Esophagus muscularis mucosa (tissue), 4 donors: Measurements from ENCODE around the gene OR4D9. TPM values are rescaled to one million over a fixed set of nuclear protein-coding genes. Genes with fewer than 3 reads are reported as not detected.
"Not testable (repeated sequence)": the region's sequence is repeated elsewhere in the genome, so short reads cannot be mapped to it uniquely, and the experiment has no call there.

Experiments
- DNase-seq: peaks from one replicate; pipeline ENCODE4 v3.0.0-alpha.2; 2017; ENCODE audit errors: extremely low spot score
- H3K27ac ChIP-seq, 4 donors: fragments of 200-600 bp; sonication (generic); replicated peaks in 1 of 4; 1 replicate in 3 of 4; 2 replicates in 1 of 4; pipeline ENCODE4 v1.5.1; 2016 to 2019; ENCODE audit warnings: mild to moderate bottlenecking in 1 of 4
- H3K27me3 ChIP-seq, 4 donors: fragments of 200-600 bp; sonication (generic); one replicate each; pipeline versions ENCODE4 v1.5.1 to v1.6.0; 2016 to 2019
- H3K36me3 ChIP-seq, 4 donors: fragments of 200-600 bp; sonication (generic); one replicate each; pipeline ENCODE4 v1.5.1; 2016 to 2019
- H3K4me1 ChIP-seq, 4 donors: fragments of 200-600 bp; sonication (generic); one replicate each; pipeline ENCODE4 v1.5.1; 2016 to 2019
- H3K4me3 ChIP-seq, 4 donors: fragments of 200-600 bp; sonication (generic); 1 replicate in 2 of 4; 2 replicates in 2 of 4; pipeline ENCODE4 v1.5.1; 2016 to 2019; ENCODE audit warnings: mild to moderate bottlenecking in 4 of 4, moderate library complexity in 1 of 4
- H3K9me3 ChIP-seq, 4 donors: fragments of 200-600 bp; sonication (generic); 1 replicate in 3 of 4; 2 replicates in 1 of 4; pipeline ENCODE4 v1.5.1; 2016 to 2019
- CTCF ChIP-seq, 3 experiments: fragments of 200-600 bp in 2 of 3; fragments of 450-650 bp in 1 of 3; sonication (generic) in 2 of 3; IDR thresholded peaks; one replicate each; pipeline ENCODE4 v1.5.1; 2017 to 2019; ENCODE audit warnings: antibody characterized with exemption in 3 of 3, mild to moderate bottlenecking in 2 of 3, moderate library complexity in 1 of 3
- EP300 ChIP-seq: sonication (generic); formaldehyde crosslinking; IDR thresholded peaks from one replicate; pipeline ENCODE4 v1.6.1; 2017; ENCODE audit warnings: antibody characterized with exemption
- POLR2A ChIP-seq: fragments of 450-650 bp; IDR thresholded peaks from one replicate; pipeline ENCODE4 v1.6.1; 2017; ENCODE audit warnings: antibody characterized with exemption, moderate library complexity, mild to moderate bottlenecking, low read depth
- POLR2AphosphoS5 ChIP-seq, 2 donors: sonication (generic); formaldehyde crosslinking; IDR thresholded peaks; one replicate each; pipeline ENCODE4 v1.6.1; 2017; ENCODE audit warnings: antibody characterized with exemption in 2 of 2
- WGBS: methylation state at CpG from one replicate; pipeline ENCODE4 v1.1.5; 2018; 5-methylcytosine and 5-hydroxymethylcytosine counted together
- intact Hi-C: fragments of 100-400 bp; cut with DNase I; formaldehyde crosslinking; loops from one replicate; pipeline ENCODE4 v1.15.1; 2023
- total RNA-seq, 4 donors: library from RNA; depleted of rRNA; stranded (reverse); fragments of >200 nt; gene quantifications; one replicate each; pipeline versions ENCODE4 v1.1.0 to v1.2.1, GENCODE V29; 2016

The OR4D9 gene
- total RNA-seq, 4 donors from 2014 or later = not detected

DNA sequence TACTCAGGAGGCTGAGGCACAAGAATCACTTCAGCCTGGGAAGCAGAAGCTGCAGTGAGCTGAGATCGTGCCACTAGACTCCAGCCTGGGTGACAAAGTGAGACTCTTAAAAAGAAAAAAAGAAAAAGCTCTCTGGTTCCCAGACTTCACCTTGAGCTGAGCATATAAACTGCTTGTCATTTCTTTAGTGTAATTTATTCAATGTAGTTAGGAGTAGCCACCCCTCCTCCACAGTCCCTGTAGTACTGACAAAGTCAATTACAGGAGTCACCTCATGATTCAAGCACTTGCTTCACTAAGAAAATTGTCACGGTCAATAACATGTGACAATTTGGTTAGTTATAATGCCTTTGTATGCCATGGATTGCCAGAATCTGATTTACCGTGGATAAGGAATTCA is 31.0 kb upstream of the OR4D9 start:
- DNase-seq = no peak
- TF ChIP-seq POLR2A = no peak
- TF ChIP-seq EP300 = no peak
- no peak for TF ChIP-seq POLR2AphosphoS5 (IDR thresholded peaks at IDR 0.05)
- Histone ChIP-seq H3K36me3 (no peaks in the 10 kb centered on the region), H3K4me1 (no peaks in the 10 kb centered on the region), H3K9me3 (no peaks in the 10 kb centered on the region), H3K27ac (no peak overlapping the region), H3K4me3 (no peak overlapping the region), H3K27me3 (no peaks in the 10 kb centered on the region)
- intact Hi-C loops = no loop called here
- WGBS = 76% methylated on average over 3 of the region's 3 CpGs

DNA sequence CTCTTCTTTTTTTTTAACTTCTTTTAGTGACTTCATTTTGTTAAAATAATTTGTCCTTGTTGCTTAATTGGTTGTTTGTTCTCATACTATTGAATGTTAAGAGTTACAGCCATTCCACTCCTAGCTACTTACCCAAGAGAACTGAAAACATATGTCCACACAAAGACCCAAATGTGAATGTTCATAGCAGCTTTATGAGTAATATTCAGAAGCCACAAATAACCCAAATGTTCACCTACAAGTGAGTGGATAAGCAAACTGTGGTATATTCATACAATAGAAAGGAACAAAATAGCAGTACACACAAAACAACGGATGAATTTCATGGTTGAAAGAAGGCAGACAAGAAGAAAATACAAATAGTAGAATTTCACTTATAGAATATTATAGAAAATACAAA is 9.4 kb upstream of the OR4D9 start:
- no peaks in the 10 kb centered on the region for H3K9me3 ChIP-seq

GRCh38 chr11:59503276-59503675 is 8.1 kb upstream of the OR4D9 start, which contains the start of gene OR4D11:
Gene OR4D11, plus strand, starts transcription at chr11:59503576. Its CDS starts 0 bp downstream, at chr11:59503576.
- intact Hi-C loops = no loop called here
- Histone ChIP-seq H3K4me3 (no peak within 1 kb of the TSS), H3K36me3 (no peaks in the 10 kb centered on the region), H3K27ac (no peak within 1 kb of the TSS), H3K9me3 (no peaks in the 10 kb centered on the region), H3K4me1 (no peaks in the 10 kb centered on the region), H3K27me3 (no peaks in the 10 kb centered on the region)
- TF ChIP-seq CTCF (IDR thresholded peaks at IDR 0.05) = no peak
- DNase-seq = no peak

More for the DNA sequence above, 9.4 kb upstream of the OR4D9 start:
- DNase-seq = no peak
- TF ChIP-seq EP300 (no peak), POLR2AphosphoS5 (IDR thresholded peaks at IDR 0.05) (no peak), POLR2A (no peak), CTCF (IDR thresholded peaks at IDR 0.05) (no peak)
- Histone ChIP-seq H3K27me3 (no peaks in the 10 kb centered on the region), H3K36me3 (no peaks in the 10 kb centered on the region), H3K4me1 (no peaks in the 10 kb centered on the region), H3K4me3 (no peak overlapping the region), H3K27ac (no peak overlapping the region)
- intact Hi-C loops = no loop called here
- 33% methylated on average over 1 of the region's 1 CpG for WGBS

GRCh38 chr11:59511675-59512074 is 336 bp downstream of the OR4D9 start:
- no peaks in the 10 kb centered on the region for H3K4me1 ChIP-seq
- intact Hi-C loops = no loop called here
- H3K9me3 ChIP-seq = no peaks in the 10 kb centered on the region
- TF ChIP-seq POLR2A = no peak
- peaks cover 0 to 8% (median 0%) of the 10 kb centered on the region in 4 donors for H3K27me3 ChIP-seq
- H3K4me3 ChIP-seq = no peak overlapping the region
- 55% methylated on average over 1 of the region's 1 CpG for WGBS
- no peak overlapping the region for H3K27ac ChIP-seq
- DNase-seq = no peak
- H3K36me3 ChIP-seq = no peaks in the 10 kb centered on the region

DNA sequence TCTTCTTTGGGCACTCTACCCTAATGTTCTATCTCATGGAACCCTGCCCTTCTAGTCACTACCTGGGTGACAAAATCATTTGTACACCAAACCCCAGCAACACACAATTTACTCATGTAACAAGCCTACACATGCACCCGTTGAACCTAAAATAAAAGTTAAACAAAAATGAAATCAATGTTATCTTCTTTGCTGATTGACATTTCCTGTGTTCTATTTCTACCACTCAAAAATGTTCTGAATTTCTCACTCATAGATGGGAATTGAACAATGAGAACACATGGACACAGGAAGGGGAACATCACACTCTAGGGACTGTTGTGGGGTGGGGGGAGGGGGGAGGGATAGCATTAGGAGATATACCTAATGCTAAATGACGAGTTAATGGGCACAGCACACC is 8.8 kb downstream of the OR4D9 start:
- H3K4me1 ChIP-seq, H3K27ac ChIP-seq, H3K9me3 ChIP-seq, intact Hi-C loops, H3K27me3 ChIP-seq, H3K4me3 ChIP-seq, H3K36me3 ChIP-seq, DNase-seq: not testable (repeated sequence)
- 74% methylated on average over 2 of the region's 2 CpGs for WGBS

- DNase-seq = no peak
- Histone ChIP-seq H3K4me3 (no peak overlapping the region), H3K27me3 (peaks cover 0 to 10% (median 0%) of the 10 kb centered on the region in 4 donors), H3K9me3 (no peaks in the 10 kb centered on the region), H3K4me1 (no peaks in the 10 kb centered on the region), H3K36me3 (no peaks in the 10 kb centered on the region), H3K27ac (no peak overlapping the region)
- 79% methylated on average over 5 of the region's 5 CpGs for WGBS
- intact Hi-C loops = no loop called here
- no peak for TF ChIP-seq EP300
Observed at GRCh38 chr11:59520741-59521140, 9.4 kb downstream of the OR4D9 start.

DNA sequence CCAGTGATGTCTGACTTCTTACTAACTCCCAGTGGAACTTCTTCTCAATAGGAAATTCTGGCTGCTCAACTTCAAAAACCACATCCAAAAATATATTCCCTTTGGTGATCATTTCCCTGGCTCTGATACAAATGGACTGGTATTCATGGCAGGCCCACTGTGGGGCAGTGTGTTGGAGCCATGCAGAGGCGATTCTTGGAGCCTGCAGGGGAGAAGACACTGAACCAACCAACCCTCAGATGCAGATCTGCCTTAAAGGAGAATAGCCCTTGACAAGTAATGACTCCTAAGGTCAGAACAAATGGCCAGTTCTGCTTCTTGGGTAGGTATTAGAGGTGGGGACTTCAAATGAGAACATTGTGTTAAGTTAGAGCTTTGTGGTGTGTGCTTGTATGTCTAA is 12.2 kb downstream of the OR4D9 start:
- Histone ChIP-seq H3K4me3 (no peak overlapping the region), H3K9me3 (no peaks in the 10 kb centered on the region), H3K4me1 (no peaks in the 10 kb centered on the region), H3K27me3 (peaks cover 0 to 10% (median 0%) of the 10 kb centered on the region in 4 donors), H3K36me3 (no peaks in the 10 kb centered on the region), H3K27ac (no peak overlapping the region)
- WGBS = 0% methylated on average over 1 of the region's 1 CpG
- TF ChIP-seq EP300 (no peak), CTCF (IDR thresholded peaks at IDR 0.05) (no peak), POLR2AphosphoS5 (IDR thresholded peaks at IDR 0.05) (no peak), POLR2A (no peak)
- DNase-seq = no peak
- intact Hi-C loops = no loop called here
